NCI-H2029 (cell line): ENCODE data around the gene TGFBR3L.
"Not testable (repeated sequence)": the region's sequence is repeated elsewhere in the genome, so short reads cannot be mapped to it uniquely, and the experiment has no call there.

Experiments
- DNase-seq: peaks from one replicate; lab custom pipeline; 2025; lab: John Stamatoyannopoulos, UW

Gene TGFBR3L

GRCh38 chr19:7961082-7961481, 46.5 kb downstream of the TGFBR3L start:
- not testable (repeated sequence) for DNase-seq

- DNase-seq, result no peak
Observed at GRCh38 chr19:7961920-7962626, 47.4 kb downstream of the TGFBR3L start.

- no peak for DNase-seq
Observed at GRCh38 chr19:7962644-7963268, 48.1 kb downstream of the TGFBR3L start.

DNA sequence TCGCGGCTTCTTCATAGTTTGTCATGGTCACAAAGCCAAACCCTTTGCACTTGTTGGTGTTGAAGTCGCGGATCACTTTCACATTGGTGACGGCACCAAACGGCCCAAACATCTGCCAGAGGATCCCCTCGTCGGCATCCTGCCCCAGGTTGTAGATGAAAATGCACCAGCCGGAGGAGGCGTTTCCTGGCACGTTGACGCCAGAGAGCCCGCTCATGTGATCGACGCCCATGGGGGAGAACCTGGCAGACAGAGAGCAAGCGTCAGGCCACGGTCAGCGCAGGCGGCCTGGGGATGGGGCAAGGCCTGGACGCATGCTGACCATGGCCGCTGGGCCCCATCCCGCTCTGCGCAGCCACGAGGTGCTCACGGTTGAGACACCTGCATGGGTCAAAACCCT, 48.9 kb downstream of the TGFBR3L start:
- no peak for DNase-seq

DNA sequence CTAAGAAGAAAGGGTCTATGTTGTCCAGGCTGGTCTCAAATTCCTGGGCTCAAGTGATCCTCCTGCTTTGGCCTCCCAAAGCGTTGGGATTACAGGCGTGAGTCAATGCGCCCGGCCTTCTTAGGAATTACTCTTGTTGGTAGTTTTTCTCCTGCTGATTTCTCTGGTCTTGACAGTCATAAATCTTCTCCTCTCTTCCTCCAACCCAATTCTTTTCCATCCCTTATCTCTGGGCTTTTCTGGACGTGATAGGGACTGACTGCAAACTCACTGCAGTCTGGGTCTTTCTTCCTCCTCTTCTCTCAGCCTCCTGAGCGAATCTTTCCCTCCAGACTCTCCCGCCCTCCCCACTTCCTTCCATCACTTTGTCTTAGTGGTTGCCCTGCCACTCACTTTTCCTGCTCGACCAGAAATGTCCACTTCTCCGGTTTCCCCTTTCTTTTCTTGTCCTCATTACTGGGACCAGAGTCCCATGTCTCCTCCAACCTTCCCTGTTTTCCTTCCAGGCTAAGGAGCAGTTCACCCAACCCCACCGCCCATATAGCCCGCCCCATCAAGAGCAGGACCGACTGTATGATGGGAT, 50.7 kb downstream of the TGFBR3L start:
- no peak for DNase-seq

- DNase-seq, result no peak
Observed at GRCh38 chr19:7965921-7966665, 51.5 kb downstream of the TGFBR3L start.

- no peak for DNase-seq
Observed at GRCh38 chr19:7968008-7968795, 53.6 kb downstream of the TGFBR3L start.
